Renal cortical epithelial cell (primary cell): ENCODE results near the gene APOO. TPM values are rescaled to one million over a fixed set of nuclear protein-coding genes. Genes with fewer than 3 reads are reported as not detected.
A peak's percentile ranks its signal among the peaks of the same experiment; 100 is the strongest.
"Not testable (repeated sequence)": the region's sequence is repeated elsewhere in the genome, so short reads cannot be mapped to it uniquely, and the experiment has no call there.

Source experiments
- DNase-seq: peaks from one replicate; pipeline ENCODE4 v3.0.0-alpha.2; 2011; ENCODE audit warnings: low read depth
- total RNA-seq: library from RNA; depleted of rRNA; stranded (reverse); fragments of >200 nt; gene quantifications from 2 replicates; pipeline ENCODE4 v1.2.3, GENCODE V29; 2014

APOO gene
- total RNA-seq, 1 donor from 2014 or later, result 16.3 TPM

DNA sequence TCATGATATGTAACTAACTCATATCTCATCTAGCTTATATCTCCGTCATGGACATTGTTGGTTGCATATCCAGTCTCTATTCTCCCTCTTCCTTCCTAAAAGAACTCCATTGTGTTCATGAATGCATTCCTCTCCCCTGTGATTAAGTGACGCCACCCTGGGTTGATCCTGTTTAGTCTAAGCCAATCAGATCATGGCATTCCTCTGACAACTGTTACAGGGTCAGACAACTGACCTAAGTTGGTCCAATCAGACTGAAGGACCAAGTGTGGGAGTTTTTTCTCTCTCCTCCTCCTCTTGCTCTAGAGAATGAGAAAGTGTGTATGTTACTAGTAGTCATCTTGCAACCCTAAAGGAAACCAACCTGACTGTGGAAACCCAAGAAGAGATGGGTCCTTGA is 3.6 kb downstream of the APOO start:
- DNase-seq, result no peak

DNA sequence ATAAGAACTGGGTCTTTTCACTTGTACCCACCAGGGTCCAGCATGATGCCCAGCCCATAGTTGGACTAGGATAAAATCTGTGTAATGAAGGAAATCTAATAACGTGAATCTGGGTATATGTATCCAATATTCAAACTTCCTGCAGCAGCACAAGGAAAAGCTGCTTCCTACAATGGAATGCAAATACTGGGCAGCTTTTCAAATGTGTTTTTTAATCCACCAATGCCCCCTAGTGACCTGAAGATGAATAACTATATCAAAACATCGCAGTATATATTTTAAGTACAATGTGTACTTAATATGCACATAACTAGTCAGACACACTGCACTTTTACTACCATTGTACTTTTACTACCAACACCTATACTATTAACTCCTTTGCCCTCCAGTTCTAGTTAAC is 5.3 kb downstream of the APOO start:
- DNase-seq, result peak; percentile 61

DNA sequence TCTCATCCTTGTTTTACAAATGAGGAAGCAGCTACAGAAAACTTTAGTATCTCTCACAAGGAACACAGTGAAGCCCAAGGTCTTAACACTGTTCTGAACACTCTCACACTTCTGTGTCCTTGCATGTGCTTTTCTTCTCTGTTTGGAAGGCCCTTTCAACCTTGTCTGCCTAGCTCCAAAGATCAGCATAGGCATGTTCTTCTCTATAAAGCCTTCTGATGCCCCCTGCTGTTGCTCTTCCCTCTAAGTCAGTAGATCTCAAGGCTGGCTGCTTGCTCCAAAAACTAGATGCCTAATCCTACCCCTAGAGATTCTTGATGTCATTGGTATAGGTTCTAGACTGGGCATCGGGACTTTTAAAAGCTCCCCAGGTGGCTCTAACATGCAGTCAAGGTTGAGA is 5.9 kb downstream of the APOO start:
- DNase-seq, result peak; percentile 81

DNA sequence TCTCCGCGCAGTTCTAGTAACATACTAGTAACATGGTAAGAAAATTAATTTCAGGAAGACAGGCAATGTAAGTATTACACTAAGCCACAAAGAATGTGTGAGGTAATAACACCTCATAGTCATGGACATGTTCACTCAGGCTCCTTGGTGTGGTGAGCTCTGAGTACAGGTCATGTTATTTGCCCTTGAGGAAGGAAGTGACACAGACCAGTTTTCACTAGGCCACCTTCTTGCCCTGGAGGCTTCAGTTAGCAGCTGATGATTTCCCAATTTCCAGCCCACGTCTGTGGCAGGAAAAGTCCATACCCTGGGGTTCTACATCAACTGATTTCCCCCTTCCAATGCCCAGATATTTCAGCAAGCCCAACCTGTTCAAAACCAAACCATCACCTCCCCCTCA is 6.7 kb downstream of the APOO start:
- peak; percentile 96 for DNase-seq

DNA sequence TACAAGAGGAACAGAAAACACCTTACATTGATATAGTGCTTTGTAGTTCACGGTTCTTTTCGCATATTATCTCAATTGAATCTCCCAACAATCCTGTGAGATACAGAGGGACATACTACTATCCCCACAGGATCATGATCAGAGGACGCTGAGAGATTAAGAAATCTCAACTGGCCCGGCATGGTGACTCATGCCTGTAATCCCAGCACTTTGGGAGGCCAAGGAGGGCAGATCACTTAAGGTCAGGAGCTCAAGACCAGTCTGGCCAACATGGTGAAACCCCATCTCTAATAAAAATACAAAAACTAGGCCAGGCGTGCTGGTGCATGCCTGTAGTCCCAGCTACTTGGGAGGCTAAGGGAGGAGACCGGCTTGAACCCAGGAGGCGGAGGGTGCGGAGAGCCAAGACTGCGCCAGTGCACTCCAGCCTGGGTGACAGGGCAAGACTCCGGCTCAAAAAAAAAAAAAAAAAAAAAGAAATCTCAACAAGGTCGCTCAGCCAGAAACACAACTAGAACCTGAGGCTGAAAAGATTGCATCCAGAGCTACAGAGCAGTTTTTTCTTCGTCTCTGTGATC is 7.4 kb downstream of the APOO start:
- DNase-seq, result no peak

DNA sequence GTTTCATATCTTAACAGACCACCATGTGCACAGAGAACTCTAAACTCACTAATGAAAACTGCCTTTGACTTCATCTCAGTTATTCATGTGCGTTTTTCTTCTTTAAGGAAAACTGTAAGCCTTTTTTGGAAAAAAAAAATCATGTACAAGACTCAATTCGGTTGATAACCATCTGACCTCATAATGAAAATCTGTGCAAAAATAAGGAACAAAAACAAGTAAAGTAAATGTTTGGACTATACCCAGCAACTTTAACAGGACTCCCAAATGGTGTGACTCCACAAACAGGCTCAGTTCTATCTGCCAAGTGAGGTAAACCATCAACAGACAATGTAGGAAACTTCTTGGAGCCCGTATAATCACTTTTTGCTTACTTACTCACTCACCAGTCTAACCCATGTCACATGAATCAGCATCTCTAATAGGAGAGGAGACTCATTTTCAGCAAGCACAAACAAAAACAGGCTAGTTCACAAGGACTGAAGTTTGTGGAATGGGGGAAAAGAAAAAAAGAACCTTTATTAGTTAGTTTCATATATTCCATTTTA is 9.3 kb downstream of the APOO start:
- peak; percentile 86 for DNase-seq

DNA sequence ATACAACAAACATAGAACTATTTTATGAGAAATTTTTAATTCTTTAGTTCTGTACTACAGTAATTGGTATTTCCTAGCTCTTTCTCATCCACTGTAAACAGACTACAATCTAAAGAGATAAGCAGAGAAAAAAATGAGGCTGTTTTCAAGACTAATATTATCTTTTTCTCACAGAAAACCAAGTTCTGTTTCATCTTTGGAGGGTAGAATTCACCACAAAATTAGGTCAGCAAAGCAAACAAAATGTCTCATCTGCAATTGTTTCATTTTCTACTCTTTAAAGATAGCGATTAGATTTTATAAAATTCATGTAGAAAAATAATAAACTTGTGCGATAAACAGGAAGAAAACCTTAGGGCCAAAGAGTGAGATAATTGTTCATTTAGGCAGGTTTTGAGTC is 10.8 kb downstream of the APOO start:
- DNase-seq, result no peak

DNA sequence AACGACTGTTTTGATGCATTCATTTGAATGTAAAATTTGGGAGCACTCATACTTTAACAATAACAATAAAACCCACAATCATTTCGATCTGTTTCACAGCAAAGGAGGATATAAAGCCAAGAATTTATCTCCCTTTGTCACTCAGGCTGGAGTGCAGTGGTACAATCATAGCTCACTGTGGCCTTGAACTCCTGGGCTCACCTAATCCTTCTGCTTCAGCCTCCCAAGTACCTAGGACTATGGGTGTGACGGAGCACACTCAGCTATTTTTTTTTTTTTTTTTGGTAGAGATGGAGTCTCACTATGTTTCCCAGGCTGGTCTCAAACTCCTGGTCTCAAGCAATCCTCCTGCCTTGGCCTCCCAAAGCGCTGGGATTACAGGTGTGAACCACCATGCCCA is 11.2 kb downstream of the APOO start:
- DNase-seq, result not testable (repeated sequence)

DNA sequence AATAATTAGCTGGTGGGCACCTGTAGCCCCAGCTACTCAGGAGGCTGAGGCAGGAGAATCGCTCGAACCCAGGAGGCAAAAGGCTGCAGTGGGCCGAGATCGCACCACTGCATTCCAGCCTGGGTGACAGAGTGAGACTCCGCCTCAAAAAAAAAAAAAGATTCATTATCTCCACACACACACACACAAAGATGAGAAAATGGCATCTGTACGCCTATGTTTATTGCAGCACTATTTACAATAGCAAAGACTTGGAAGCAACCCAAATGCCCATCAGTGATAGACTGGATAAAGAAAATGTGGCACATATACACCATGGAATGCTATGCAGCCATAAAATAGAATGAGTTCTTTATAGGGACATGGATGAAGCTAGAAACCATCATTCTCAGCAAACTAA is 12.7 kb downstream of the APOO start:
- DNase-seq, result not testable (repeated sequence)

DNA sequence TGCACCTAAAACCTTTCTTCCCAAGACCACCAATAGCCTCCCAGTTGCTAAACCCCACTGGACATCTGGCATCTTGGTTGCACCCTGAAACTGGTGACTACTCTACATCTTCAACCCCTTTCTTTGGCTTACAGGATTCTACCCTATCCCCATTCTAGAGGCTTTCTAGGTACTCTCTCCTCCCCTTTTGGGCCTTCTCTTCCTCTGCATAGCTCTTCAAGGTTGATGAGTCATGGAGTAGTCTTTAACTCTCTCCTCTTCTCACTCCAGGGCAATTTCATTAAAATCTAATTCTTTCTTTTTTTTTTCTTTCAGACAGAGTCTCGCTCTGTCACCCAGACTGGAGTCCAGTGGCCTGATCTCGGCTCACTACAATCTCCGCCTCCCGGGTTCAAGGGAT is 16.8 kb downstream of the APOO start:
- DNase-seq, result no peak

DNA sequence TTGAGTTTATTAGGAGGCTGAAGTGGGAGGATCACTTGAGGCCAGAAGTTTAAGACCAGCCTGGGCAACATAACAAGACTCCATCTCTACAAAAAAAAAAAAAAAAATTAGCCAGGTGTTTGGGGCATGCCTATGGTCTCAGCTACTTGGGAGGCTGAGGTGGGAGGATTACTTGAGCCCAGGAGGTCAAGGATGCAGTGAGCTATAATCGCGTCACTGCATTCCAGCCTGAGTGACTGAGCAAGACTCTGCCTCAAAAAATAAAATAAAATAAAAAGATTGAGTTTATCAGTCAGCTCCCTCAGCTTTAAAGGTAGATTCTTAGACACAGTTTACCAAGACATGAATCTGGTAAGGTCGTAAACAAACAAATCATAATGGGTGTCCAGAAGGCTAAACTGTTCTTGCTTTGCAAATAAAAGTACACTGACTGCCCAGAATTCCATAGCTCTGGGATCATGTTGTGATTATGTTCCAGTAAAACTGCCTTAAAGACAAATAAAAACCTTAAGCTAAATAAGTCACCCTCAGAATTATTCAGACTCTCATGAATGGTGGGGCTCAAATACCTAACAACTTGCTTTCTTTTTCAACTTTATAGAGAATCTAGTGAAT is 18.7 kb downstream of the APOO start:
- DNase-seq, result peak; percentile 63

DNA sequence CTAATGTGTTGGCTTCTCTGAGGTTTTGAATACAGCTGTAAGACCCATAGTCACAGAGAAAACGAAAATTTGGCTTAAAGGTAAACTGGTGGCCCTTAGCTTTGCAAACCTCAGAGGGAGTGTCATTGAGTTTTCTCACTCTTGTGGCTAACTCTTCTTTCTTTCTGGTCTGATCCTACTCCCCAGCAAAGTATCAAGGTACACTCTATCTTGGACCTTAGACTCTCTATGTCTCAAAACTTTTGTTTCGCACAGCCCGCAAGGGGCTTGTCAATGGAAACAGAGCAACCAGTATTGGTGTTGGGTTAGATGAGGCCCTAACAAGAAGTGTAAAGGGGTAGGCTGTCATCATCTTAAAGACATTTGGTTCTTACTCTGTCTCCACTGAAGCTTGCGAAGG is 19.8 kb downstream of the APOO start:
- no peak for DNase-seq

DNA sequence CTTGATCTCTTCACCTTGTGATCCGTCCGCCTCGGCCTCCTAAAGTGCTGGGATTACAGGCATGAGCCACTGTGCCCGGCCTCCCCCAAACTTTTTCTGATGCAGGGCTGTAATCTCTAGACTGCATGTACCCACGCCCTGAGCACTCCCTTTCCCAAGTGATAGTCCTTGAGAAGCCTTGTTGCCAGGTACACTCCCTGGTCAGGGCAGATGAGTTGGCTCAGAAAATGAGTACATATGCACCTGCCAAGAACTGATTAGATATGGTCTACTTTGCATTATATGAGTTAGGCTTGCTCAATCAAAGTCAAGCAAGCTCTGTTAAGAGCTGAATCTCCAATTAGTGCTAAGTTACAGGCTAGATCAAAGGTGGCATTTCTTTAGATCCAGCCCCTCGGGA is 20.3 kb downstream of the APOO start:
- no peak for DNase-seq

DNA sequence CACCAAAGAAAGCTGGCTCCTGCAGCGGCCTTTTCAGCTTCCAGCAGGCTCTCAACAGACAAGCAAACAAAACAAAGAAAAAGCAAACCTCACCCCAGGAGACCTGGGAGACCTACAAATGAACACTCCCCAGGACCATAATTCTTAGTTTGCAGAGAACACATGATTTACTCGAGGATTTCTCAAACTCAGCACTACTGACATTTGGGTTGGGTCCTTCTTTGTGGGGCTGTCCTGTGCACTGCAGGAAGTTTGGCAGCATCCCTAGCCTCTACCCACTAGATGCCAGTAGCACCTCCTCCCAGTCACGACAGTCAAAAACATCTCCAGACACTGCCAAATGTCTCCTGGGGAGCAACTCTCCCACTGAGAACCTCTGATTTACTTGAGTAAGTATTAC is 21.9 kb downstream of the APOO start:
- DNase-seq, result no peak

DNA sequence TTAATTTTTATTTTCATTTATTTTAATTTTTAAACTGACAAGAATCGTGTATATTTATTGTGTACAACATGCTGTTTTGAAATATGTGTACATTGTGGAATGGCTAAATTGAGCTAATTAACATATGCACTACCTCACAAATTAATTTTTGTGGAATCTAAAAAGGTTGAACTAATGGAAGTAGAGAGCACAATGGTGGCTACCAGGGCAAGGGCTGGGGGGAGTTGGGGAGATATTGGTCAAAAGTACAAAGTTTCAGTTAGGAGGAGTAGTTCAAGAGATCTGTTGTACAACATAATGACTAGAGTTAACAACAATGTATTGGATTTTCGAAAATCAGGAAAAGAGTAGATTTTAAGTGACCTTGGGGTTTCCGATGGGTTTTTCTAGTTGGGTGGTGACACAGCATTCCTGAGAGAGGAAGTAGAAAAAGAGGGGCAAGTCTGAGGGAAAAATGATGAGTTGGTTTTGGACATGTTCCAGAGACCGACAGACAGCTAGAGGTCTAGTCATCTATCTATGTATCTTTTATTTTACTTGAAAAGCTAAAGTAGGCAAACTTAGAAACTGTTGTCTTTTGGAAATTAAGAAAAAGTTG is 23.2 kb downstream of the APOO start:
- peak; percentile 46 for DNase-seq

DNA sequence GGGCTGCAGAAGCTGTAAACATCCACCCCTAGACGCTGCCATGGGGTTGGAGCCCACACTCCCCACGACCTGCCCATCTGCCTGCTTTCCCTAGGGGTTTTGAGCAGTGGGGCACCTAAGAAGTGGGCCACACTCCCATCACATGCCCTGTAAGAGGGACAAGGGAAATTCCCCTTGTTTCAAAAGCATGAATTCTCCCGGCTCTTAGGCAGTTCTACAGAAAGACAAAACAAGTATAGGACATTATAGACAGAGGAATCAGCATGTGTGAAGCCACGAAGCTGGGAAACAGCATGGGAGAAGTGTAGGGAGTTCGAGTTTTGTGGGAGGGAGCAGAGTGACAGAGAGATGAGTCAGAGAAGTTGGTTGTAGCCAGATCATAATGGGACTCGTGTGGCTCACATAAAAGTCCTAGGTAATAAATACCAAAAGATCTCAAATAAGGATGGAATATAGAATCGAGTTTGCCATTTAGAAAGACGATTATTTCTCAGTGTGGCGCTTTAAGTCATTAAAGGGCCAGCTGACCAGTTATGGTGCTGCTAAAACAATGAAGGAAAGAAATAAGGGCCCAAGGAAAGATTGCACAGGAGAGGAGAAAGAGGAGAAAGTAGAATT is 23.9 kb downstream of the APOO start:
- peak; percentile 89 for DNase-seq

DNA sequence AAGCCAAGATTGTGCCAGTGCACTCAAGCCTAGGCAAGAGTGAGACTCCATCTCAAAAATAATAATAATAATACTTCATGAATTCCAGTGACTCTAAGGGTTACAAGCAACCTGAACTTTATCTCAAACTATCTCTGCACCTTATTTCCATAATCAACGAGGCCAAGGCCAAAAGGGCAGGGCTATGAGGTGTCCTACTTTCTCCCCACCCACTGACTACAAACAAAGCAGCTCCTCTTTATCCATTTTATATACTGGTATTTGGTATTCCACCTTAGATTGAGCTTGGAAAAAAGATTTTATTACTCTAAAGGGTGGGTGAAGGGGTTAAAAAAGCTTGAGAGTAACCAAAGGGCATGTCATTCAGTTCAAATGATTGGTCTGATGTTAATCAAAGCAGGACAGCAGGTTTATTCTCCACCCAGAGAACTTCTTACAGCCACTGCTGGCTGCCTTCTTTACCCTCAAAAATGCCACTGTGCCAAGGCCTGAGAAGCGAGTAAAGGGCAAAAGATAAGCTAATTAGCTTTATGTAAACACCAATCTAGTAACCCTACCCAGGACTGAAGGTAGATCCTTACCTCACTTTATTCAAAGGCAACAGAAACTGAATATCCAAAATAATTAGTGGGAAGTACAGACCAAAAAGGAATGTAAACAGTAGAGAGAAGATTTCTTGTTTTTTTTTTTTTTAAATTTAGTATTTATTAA is 28.2 kb downstream of the APOO start:
- no peak for DNase-seq

DNA sequence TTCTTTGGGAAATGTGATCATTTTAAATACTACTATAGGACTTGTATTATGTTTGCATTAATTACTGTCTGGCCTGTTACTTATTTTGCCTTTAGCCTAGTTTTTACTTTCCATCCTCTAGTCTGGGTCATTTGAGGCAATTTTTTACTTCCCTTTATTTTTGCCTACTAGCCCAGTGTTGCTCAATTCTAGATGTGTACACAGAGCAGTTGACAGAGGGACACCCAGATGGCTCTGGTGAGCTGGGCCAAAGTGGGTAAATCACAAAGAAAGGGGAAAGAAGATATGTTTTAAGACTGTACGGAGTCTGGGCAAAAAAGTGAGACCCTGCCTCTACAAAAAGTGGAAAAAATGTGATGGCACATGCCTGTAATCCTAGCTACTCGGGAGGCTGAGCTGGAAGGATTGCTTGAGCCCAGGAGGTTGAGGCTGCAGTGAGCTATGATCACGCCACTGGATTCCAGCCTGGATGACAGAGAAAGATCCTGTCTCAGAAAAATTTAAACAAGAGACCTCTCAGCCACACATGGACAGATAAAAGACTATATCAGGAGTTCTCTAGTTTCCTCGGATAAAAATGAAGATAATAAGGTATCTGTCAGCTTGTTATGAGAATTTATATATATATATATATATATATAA is 35.7 kb downstream of the APOO start:
- no peak for DNase-seq

DNA sequence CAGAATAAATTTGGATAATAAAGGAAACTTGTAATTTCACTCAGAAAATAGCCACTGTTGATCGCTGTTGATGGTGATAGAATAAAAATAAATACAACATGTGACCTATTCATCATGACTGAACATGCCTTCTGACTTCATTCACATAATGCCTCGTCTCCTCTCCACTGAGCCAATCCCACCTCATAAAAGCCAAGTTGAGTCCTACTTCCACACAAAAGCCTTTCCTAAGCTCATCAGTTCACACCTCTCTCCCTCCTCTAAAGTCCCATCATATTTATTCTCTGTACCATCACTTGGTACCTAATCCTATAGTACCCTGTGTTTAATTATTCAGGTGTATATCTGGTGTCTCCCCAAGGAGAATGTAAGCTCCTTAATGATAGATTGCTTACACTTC is 37.7 kb downstream of the APOO start:
- no peak for DNase-seq

DNA sequence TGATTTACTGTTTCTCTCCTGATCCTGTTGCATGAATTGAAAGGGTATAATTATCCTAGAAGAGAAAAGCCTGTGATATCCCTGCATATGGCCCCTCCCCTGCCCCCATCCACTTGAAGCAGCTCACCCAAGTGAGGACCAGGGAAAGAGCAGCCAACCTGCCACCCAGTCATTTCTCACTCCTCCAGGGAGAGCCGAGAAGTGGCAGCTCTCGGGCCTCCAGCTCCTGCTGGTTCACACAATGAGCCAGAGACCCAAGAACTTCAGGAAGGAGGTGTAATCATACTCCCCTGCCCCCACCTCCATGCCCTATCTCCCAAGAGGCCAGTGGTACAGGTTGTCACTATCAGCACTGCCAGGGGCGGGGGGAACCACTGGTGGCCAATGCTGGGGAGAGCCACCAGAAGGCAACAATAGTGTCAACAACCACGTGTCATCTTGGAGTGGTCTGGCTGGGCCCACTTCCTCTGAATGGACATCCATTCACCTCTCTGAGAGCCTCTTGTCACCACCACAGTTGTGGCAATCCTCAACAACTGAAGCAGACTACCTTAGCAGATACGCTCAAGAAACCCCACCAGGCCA is 42.9 kb downstream of the APOO start:
- no peak for DNase-seq

DNA sequence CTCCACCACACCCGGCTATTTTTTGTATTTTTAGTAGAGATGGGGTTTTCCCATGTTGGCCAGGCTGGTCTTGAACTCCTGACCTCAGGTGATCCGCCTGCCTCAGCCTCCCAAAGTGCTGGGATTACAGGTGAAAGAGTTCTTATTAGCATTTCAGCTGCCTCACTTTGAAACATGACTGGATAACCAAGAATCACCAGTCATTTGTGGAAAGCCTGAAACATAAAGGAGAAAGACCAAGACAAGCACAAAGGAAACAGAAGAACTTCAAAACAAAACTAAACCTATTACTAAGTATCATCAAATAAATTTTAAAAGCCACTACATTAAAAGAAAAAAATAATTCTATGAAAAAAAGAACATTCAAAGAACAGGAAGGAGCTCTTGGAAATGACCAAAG is 45.8 kb downstream of the APOO start:
- DNase-seq, result not testable (repeated sequence)
